Right hindlimb (tissue), 1 donor: ENCODE measurements around the gene RPTOR.

ENCODE experiments used
- DNase-seq: peaks from one replicate; pipeline ENCODE4 v3.0.0-alpha.2; 2018

RPTOR gene

GRCh38 chr17:80886641-80887573 lies 342.3 kb downstream of the RPTOR start:
- DNase-seq: no peak

- DNase-seq: no peak
These were observed 343.1 kb downstream of the RPTOR start for GRCh38 chr17:80887639-80888175.

- DNase-seq: no peak
These were observed 343.9 kb downstream of the RPTOR start for GRCh38 chr17:80888276-80889160.

- no peak for DNase-seq
These were observed 344.9 kb downstream of the RPTOR start for GRCh38 chr17:80889231-80890195.

- DNase-seq: no peak
These were observed 345.7 kb downstream of the RPTOR start for GRCh38 chr17:80890196-80890920.

- no peak for DNase-seq
These were observed 346.3 kb downstream of the RPTOR start for GRCh38 chr17:80890921-80891396.

GRCh38 chr17:80891397-80892018 lies 346.9 kb downstream of the RPTOR start:
- peak; percentile 68 for DNase-seq

- DNase-seq: peak; percentile 86
These were observed 347.6 kb downstream of the RPTOR start for GRCh38 chr17:80892019-80892855.

GRCh38 chr17:80892900-80893603 lies 348.4 kb downstream of the RPTOR start:
- no peak for DNase-seq

- no peak for DNase-seq
These were observed 349.2 kb downstream of the RPTOR start for GRCh38 chr17:80893604-80894438.

- no peak for DNase-seq
These were observed 349.7 kb downstream of the RPTOR start for GRCh38 chr17:80894439-80894721.

GRCh38 chr17:80894726-80895125 lies 350.1 kb downstream of the RPTOR start:
- no peak for DNase-seq

- DNase-seq: no peak
These were observed 350.7 kb downstream of the RPTOR start for GRCh38 chr17:80895366-80895765.

GRCh38 chr17:80898716-80899115 lies 354.1 kb downstream of the RPTOR start:
- DNase-seq: no peak

GRCh38 chr17:80899402-80900268 lies 355.0 kb downstream of the RPTOR start:
- DNase-seq: no peak

- DNase-seq: no peak
These were observed 356.7 kb downstream of the RPTOR start for GRCh38 chr17:80901319-80901718.

GRCh38 chr17:80902197-80902962 lies 357.7 kb downstream of the RPTOR start:
- no peak for DNase-seq
